IPS-15b (cell line): ENCODE results near the gene NID1.

Experiments used
- H3K27me3 ChIP-seq: one replicate; pipeline ENCODE4 v1.6.1; 2013; ENCODE audit warnings: low read length; ENCODE audit not compliant: control insufficient read depth, insufficient read depth
- H3K36me3 ChIP-seq: one replicate; pipeline ENCODE4 v1.6.1; 2013; ENCODE audit warnings: low read length; ENCODE audit not compliant: control insufficient read depth, insufficient read depth
- H3K4me1 ChIP-seq: one replicate; pipeline ENCODE4 v1.6.1; 2013; ENCODE audit warnings: mild to moderate bottlenecking, low read length; ENCODE audit not compliant: control insufficient read depth, insufficient read depth
- H3K4me3 ChIP-seq: one replicate; pipeline ENCODE4 v1.5.1; 2013; ENCODE audit warnings: low read depth, low read length
- H3K9ac ChIP-seq: one replicate; pipeline ENCODE4 v1.6.1; 2013; ENCODE audit warnings: low read depth, mild to moderate bottlenecking, low read length
- H3K9me3 ChIP-seq: one replicate; pipeline ENCODE4 v1.6.1; 2013; ENCODE audit warnings: mild to moderate bottlenecking, low read length; ENCODE audit not compliant: control insufficient read depth, insufficient read depth

NID1 gene

DNA sequence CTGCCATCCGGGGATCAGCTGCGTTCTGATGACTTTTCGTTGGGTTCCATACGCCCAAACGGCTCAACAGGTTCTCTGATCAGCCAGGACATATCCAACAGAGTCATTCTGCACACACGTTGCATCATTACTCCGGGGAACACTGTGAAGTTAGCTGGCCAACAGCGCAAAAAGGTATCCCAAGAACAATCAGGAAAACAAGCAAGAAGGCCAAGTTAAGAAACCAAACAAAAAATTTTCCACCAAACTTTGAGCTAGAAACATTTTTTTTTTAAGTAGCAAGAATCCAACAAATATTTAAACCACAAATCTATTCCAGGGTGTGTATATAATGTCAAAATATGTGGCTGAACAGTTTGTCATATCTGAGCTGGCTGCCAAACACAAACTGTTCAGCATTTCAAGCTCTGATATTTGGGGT is 29.2 kb downstream of the NID1 start:
- Histone ChIP-seq H3K36me3 (no peaks in the 10 kb centered on the region), H3K9ac (no peak overlapping the region), H3K9me3 (no peaks in the 10 kb centered on the region), H3K4me3 (no peak overlapping the region), H3K4me1 (no peaks in the 10 kb centered on the region), H3K27me3 (no peaks in the 10 kb centered on the region)

DNA sequence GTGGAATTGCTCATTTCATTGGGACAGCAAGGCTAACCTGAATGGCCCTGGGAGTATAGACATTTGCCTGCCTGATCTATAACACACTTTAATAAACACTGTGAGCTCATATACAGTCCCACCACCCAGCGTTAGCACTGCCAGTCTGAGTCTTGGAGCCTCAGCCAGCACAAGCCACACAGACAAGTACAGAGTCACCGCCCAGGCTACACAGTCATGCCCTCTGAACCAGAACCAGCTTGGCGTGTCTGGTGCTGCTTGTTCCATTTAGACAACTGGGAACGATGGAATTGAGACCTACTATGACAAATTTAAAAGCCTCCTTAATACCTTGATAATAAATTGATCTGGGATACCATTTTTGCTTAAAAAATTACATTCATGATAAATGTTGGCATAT is 31.6 kb downstream of the NID1 start:
- no peaks in the 10 kb centered on the region for H3K4me1 ChIP-seq
- H3K27me3 ChIP-seq: no peaks in the 10 kb centered on the region
- H3K4me3 ChIP-seq: no peak overlapping the region
- no peaks in the 10 kb centered on the region for H3K9me3 ChIP-seq
- no peaks in the 10 kb centered on the region for H3K36me3 ChIP-seq
- no peak overlapping the region for H3K9ac ChIP-seq

DNA sequence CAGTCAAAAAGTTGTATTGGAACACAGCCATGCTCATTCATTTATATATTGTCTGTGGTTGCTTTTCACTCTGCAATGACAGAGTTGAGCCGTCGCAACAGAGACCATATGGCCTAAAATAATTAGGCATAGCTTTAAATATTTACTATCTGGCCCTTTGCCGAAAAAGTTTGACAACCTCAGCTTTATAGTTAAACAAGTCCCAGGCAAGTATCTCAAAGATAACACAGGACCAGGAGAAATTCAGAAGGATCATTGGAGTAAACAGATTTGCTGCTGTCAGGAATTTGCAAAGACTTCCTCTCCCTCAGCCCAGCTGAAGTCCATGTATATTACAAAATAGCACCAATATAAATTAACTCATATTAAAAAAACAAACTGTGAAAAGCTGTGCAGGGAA is 34.4 kb downstream of the NID1 start:
- no peaks in the 10 kb centered on the region for H3K27me3 ChIP-seq
- H3K4me1 ChIP-seq: no peaks in the 10 kb centered on the region
- H3K36me3 ChIP-seq: no peaks in the 10 kb centered on the region
- no peak overlapping the region for H3K4me3 ChIP-seq
- H3K9ac ChIP-seq: no peak overlapping the region
- H3K9me3 ChIP-seq: no peaks in the 10 kb centered on the region

DNA sequence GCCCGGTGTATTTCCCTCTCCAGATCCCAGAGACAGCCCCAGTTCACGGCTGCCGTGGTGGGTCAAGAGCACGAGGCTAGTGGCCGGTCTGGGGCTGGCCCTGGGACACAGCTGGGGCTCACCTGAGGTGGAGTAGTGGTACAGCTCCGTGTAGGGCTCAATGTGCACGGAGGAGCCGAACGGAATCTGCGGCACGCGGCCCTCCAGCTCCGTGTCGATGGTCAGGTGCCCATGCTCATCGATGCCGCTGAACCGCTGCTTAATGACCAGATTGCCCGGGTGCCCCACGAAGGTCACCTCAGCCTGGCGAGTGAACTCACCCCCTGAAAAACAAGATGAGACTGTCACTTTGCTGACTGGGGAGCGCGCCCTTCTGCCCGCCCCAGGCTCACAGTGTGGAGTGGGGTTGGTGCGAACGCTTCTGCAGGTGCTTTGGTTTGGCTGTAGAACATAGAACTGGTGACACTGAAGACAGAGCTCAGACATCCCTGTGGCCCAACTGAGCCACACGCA is 35.4 kb downstream of the NID1 start:
- Histone ChIP-seq H3K36me3 (no peaks in the 10 kb centered on the region), H3K4me1 (no peaks in the 10 kb centered on the region), H3K9ac (no peak overlapping the region), H3K27me3 (no peaks in the 10 kb centered on the region), H3K9me3 (no peaks in the 10 kb centered on the region), H3K4me3 (no peak overlapping the region)

DNA sequence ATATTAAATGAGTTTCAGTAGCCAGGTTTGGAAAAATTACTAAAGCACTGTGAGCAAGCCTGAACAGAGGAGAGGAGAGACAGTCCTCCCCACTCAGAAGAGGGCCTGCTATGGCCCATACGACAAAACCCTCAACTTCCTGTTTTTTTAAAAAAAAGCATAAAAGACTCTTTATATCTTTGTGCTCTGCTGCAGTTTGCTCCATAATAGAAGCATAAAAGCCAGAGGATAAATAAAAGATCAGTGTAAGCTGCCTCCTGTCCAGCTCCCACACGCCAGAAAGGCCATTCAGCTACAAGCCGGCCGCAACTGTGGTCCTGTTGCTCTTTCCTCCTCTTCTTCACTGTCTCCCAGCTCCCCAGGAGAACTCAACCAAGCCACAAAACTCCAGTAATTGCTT is 37.8 kb downstream of the NID1 start:
- no peak overlapping the region for H3K9ac ChIP-seq
- H3K9me3 ChIP-seq: no peaks in the 10 kb centered on the region
- no peaks in the 10 kb centered on the region for H3K4me1 ChIP-seq
- H3K36me3 ChIP-seq: no peaks in the 10 kb centered on the region
- no peak overlapping the region for H3K4me3 ChIP-seq
- no peaks in the 10 kb centered on the region for H3K27me3 ChIP-seq

DNA sequence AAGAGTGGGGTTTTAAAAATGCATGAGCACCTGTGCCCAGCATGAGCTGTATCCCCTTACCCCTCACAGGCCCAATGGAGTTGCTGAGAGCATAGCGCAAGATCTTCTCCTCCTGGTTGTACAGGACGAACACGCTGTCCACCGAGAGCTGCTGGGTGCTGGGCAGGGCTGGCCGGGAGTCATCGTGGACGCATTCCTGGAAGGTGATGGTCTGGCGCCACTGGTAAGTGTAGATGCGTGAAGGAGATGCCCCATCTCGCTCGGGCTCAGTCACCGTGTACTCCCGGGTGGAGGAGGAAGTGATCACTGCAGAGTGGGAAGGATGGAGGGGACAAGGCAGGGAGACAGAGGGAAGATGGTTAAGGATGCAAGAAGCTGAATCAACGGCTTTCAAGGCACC is 39.1 kb downstream of the NID1 start:
- Histone ChIP-seq H3K4me3 (no peak overlapping the region), H3K27me3 (no peaks in the 10 kb centered on the region), H3K9ac (no peak overlapping the region), H3K9me3 (no peaks in the 10 kb centered on the region), H3K36me3 (no peaks in the 10 kb centered on the region), H3K4me1 (no peaks in the 10 kb centered on the region)

DNA sequence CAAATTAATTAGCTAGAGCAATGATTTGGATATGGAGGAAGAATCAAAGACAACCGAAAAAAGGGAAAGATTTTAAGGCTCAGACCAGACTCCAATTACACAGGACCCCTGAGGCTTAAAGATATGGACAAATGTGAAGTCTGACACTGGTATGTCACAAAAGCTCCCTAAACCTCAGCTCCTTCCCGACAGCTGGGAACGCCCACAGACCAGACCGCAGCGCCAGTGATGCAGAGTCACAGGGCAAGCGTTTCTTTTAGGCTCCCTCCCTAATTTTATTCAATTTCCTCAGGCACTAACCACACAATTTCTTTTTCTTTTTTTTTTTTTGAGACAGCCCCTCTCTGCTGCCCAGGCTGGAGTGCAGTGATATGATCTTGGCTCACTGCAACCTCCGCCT is 40.2 kb downstream of the NID1 start:
- H3K4me3 ChIP-seq: no peak overlapping the region
- no peaks in the 10 kb centered on the region for H3K9me3 ChIP-seq
- no peaks in the 10 kb centered on the region for H3K4me1 ChIP-seq
- H3K27me3 ChIP-seq: no peaks in the 10 kb centered on the region
- no peaks in the 10 kb centered on the region for H3K36me3 ChIP-seq
- no peak overlapping the region for H3K9ac ChIP-seq

DNA sequence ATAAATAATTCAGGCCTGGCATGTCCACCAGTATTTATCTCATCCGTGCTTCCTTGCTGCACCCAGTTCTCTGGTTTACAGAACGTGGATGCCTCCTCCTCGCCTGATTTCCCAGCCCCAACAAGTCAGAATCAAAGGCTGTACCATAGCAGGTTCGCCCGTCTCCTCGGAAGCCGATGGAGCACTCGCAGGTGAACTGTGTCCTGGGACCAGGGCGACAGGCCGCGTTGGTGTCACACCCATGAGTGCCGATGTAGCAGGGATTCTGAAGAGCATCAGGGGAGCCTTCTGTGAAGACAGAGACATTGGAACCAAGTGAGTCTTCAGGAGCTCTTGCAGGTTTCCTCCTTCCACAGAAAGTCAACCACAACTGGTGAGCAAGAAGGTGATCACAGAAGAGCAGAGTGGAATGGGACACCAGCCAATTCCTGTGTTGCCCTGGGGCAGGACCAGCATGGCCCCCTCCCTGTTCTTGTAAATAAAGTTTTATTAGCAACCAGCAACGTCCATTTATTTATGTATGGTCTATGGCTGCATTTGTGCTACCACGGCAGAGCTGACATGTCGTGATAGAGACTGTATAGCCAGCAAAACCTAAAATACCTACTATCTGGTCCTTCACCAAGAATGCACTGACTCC is 40.8 kb downstream of the NID1 start:
- H3K27me3 ChIP-seq: no peaks in the 10 kb centered on the region
- no peak overlapping the region for H3K9ac ChIP-seq
- no peaks in the 10 kb centered on the region for H3K4me1 ChIP-seq
- no peaks in the 10 kb centered on the region for H3K36me3 ChIP-seq
- no peak overlapping the region for H3K4me3 ChIP-seq
- H3K9me3 ChIP-seq: no peaks in the 10 kb centered on the region

DNA sequence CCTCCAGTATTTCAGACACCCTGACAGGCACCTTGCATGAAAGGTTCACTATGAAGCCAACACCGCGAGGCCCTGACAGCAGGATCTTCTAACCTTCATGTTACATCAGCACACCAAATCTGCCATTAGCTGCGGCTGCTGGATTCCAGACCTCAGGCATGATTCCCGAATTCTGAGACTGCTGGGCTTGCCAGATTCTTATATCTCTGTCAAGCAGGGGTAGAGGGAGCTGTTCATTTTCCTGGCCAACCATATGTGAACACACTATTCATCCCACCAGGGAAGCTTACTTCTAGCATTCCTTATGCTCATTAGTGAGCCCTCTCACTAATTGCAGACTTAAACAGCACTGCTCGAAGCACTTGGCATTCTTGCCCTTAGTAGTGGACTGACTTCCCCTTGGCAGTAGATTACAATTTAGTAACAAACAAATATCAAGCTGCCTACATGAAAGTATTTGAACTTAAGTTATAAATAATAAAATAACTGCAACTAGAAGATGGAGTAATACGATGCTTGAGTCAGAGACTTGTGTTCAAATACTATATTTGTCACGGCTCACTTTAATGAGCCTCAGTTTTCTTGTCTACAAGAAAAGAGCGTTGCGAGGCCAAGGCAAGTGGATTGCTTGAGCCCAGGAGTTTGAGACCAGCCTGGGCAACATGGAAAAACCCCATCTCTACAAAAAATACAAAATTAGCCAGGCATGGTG is 43.3 kb downstream of the NID1 start:
- Histone ChIP-seq H3K9me3 (no peaks in the 10 kb centered on the region), H3K9ac (no peak overlapping the region), H3K4me1 (no peaks in the 10 kb centered on the region), H3K4me3 (no peak overlapping the region), H3K27me3 (no peaks in the 10 kb centered on the region), H3K36me3 (no peaks in the 10 kb centered on the region)

DNA sequence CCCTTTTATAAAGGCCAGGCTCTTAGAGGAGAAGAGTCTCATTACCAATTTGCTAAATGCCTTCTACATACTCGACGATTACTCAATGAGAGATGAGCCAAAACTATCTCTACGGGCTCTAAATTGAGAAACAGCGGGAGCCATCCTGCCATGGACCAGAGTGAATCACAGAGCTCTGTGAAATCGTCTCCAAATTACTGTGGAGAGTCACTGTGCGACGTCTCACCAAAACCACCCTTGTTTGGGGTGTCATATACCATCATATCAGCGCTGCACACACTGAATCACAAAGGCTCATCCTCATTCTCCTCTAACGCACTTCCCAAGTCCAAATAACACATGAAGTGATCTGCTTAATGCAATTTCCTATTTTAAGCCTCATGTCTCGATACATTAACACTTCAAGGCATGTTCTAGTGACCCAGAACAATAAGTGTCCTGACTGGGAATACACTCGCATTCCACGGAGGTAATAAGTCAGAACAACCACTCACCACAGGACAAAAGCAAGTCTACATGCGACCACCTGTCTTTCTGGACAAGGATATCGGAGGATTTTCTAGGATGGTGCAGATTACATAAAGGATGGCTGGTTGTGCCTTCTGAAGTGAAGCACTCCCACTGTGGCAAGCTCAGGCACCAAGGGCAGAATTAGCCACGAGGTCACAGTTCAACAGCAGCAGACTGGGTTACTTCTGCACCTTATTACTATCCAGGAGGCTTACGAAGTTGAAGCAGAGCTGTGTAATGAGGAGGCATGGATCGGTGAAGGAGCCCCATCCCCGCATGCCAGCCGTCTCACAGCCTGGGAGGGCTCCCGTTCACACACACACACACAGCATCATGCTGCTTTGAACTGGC is 44.3 kb downstream of the NID1 start:
- H3K36me3 ChIP-seq: no peaks in the 10 kb centered on the region
- H3K4me1 ChIP-seq: no peaks in the 10 kb centered on the region
- H3K4me3 ChIP-seq: no peak overlapping the region
- no peaks in the 10 kb centered on the region for H3K9me3 ChIP-seq
- no peaks in the 10 kb centered on the region for H3K27me3 ChIP-seq
- no peak overlapping the region for H3K9ac ChIP-seq

DNA sequence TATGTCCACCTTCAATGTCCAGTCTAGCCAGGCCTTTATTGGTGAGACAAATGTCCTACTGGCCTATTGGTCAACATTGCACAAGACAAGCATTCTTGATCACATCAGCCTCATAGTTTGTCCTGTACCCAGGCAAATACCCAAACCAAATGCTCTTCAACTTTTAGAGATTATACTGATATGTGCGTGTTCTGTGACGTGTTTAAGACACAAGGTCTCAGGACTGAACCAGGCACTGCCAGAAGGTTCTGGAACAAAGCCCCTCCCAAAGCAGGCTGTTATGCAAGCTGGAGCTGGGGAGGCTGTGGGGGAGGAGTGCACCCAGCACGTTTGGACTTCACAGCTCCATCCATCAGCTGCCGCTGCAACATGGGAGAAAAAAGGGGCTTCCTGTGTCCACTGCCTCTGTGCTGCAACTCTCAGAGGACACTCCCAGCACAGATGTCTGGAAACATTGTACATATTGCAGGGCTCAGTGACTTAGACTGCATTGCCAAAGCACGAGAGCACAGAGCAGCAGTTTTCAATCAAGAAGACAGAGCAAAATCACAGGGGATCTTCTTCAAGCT is 45.9 kb downstream of the NID1 start:
- H3K27me3 ChIP-seq: no peaks in the 10 kb centered on the region

More for the DNA sequence above, 45.9 kb downstream of the NID1 start:
- H3K4me1 ChIP-seq: no peaks in the 10 kb centered on the region
- H3K9ac ChIP-seq: no peak overlapping the region
- H3K4me3 ChIP-seq: no peak overlapping the region
- no peaks in the 10 kb centered on the region for H3K36me3 ChIP-seq
- no peaks in the 10 kb centered on the region for H3K9me3 ChIP-seq
